CD4-positive, alpha-beta T cell treated with Interleukin-12 subunit alpha and Interleukin-12 subunit beta, for 1 hour (primary cell): ENCODE data around the gene COL5A3.

Experiments used
- DNase-seq: peaks from one replicate; pipeline ENCODE4 v3.0.0-alpha.2; 2020

The COL5A3 gene

DNA sequence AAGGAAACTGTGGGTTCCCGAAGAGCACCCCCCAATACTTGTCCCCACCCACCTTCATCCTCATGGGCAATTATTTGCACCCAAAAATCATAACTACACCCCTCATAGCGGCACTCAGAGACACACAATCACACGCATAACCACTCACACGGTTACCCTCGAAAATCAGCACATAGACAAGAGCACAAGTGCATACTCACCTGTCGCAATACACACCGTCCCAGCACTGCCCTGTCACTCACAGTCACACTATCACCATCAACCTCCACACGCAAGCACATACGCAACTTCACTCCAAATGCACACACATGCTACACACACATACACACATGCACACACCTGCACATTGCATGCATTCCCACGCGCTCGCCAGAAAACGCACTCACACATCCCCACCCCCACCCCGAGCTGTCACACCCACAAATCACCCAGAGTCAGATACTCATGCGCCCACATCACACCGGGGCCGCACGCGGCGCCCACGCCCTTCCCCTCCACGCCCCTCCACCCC, 535 bp downstream of the COL5A3 start:
- DNase-seq: no peak

DNA sequence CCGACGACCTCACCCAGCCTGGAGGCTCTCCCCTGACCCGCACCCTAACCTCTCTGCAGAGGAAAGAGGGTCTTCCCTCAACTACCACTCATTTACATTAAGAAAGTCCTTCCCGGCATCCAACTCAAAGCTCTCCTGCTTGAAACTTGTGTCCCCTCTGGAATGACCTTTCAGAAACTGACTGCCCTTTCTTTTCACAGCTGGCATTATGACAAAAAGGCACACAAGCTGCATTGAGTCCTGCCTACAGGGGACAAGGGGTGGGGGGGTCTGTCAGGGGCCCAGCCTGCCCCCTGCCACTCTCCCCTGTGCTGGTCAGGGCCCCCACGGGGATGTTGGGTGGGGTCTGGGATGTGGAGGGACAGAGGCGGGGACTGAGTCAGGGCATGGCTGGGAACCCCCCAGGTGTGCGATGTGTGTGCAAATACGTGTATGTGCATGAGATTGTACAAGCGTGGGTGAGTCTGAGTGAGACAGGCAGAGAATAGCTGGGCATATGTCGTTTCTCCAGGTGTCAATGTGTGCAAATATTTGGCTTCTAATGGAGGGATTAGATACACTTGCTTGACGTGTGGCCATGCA, 2.0 kb downstream of the COL5A3 start:
- DNase-seq: no peak

DNA sequence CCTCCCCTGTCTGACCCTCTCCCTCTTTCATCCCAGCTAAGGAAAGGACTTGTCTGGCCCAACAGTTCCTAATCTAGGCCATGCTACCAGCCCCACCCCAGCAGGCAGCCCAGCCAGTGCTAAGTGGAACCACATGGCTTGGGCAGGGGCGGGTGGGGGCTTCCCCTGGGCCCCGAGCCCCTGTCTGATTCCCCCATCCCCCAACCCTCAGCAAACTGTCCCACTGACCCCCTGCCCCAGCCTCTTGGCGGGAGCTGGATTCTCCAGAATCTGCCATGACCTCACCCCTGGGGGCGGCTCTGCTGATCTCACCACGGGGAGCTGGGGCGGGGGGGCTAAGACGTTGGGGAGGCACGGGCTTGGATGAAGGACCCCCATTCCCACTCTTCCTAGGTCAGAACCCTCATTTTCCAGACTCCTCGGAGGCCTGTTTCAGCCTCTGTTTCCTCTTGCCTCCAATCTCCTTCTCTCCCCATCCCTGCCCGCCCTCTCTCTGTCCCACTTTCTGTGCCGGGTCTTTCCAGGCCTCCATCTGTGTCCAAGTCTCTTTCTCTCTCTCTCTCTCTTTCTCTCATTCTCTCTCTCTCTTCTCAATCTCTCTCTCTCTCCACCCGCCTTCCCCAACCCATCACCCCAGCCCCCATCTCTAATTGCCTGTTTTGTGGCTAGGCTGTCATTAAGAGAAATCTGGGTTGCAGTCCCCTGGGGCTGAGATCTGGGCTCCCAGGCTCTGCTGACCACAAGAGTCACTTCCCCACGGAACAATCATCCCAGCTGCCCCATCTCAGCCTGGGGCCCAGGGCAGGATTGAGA, 2.7 kb downstream of the COL5A3 start:
- no peak for DNase-seq

DNA sequence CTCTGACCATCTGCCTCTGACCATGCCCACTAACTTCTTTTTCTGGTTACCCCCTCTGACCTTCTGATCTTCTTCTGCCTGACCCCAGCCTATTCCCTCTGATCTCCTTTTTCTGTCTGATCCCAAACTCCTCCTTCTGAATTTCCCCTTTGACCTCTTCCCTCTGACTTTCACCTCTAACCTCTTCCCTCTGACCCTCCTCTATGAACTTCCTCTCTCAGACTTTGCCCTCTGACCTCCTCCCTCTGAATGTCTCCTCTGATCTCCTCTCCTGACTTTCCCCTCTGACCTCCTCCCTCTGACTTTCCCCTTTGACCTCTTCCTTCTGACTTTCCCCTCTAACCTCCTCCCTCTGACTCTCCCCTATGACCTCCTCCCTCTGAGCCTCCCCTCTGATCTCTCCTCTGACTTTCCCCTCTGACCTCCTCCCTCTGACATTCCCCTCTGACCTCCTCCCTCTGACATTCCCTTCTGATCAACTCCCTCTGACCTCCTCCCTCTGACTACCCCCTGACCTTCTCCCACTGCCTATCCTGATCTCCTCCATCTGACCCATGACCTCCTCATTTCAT, 3.5 kb downstream of the COL5A3 start:
- DNase-seq: no peak

DNA sequence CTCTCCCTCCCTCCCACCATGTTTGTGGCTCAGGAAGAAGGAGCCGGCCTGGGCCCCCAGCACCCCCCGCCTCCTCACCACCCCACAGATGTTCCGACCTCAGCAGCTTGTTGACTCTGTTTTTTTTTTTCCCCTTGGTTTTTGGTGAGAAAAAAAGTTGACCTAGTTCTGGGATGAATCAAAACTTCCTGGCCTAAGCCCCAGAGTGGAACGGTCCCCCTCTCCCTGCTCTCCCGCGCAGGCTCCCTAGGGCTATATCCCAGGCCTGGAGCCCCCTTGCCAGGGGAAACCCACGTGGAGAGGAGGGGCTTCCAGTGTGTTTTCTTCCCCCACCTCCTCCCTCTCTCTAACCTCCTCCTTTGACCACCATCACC, 4.0 kb downstream of the COL5A3 start:
- no peak for DNase-seq

DNA sequence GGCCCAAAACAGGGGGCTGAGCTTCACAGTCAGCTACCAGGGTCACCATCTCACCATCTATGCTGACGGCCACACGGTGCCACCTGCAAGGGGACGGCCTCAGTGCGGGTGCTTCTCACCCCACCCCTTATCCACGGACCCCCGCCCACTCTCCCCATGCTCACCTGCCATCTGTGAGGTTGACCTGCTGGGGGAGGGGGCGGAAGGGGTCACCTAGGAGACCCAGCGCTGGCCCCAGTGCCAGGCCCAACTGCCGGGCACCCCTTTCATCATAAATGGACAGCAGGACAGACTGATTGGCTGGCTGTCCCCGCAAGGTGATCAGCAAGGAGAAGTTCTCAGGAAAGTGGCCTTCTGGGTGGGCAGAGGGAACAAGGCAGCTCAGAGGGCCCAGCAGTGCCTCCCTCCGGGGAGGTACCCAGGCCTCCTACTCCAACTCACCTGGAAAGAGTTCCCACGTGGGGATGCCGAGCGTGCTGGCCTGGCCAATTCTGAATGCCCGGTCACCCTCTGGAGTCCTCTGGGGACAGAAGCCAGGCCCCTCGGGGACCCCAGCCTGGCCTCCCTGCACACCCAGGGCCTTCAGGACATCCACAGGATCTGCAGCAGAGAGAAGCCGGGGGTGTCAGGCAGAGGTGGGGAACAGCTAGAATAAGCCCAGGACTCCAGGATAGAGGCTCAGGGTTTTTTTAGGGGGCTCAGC, 4.5 kb downstream of the COL5A3 start:
- DNase-seq: no peak

DNA sequence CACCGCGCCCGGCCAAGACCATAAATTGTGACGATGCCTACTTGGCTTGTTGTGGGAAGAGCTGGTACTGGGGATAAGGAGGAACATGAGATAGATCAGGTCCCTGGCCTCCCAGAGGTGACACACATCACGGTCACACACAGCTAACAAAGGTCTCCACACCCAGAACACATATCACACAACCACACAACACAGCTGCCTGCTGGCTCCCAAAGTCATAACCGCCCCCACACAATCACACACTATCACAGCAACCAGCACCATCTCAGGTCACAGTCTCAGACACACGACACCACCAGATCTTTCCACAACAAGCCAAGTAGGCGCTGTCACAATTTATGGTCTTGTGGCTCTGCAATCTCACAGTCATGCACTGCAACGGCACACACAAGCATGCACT, 5.7 kb downstream of the COL5A3 start:
- DNase-seq: no peak

DNA sequence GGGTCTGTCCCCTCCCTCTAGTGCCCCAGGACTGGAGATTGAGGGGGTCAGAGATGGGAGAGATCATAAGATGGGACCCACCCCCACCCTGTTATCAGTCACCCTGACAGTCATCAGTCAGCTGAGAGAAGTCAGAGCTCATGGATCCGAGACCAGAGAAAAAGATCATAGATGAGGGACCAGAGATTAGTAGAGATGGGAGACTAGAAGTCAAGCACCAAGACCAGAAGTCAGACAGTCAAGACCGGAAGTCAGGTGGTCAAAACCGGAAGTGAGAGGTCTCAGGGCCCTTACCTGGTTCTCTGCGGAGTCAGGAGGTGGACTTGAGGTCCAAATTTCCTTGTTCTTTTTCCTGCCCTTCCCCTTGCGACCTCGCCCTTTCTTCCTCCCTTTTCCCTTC, 7.0 kb downstream of the COL5A3 start:
- DNase-seq: no peak

DNA sequence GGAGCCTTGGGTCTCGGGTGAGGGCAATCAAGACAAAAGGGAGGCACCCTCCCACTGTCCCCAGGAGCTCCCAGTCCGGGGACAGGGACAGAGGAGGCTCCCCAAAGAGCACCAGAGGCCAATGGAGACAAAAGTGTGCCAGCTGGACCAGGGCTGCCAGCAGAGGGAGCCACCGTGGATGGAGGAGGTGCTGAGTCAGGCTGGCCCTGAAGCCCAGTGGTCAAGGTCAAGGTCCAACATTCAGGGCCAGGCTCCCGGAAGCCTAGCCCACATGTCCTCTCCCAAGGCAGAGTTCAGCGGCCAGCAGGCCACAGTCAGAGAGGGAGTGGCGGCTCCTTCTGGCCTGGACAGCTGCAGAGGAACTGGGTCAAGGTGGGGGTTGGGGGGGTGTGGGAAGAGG, 8.4 kb downstream of the COL5A3 start:
- no peak for DNase-seq

DNA sequence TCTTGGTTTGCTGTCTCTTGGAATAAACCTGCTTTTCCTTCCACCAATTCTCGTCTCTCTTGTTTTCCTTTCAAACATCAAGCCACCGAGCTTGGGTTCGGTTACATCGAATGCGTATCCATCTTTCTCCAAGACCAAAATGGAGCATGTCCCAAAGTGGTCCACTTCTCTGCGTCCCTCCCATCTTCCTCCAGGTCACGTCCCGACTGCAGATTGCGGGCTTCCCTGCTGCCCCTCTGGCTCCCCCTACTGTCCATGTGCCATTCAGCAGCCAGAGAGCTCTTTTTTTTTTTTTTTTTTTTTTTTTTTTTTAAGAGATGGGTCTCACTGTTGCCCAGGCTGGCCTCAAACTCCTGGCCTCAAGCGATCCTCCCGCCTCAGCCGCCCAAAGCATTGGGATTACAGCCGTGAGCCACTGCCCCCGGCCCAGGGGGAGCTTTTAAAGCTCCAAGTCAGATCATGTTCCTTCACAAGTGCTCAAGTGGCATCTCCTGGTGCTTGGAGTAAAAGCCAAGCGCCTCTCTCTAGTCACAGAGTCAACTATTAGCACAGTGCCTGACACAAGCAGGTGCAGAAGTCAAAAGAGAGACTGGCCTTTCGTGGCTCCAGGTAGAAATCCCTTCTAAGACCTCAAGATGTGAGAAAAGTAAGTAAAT, 10.0 kb downstream of the COL5A3 start:
- DNase-seq: peak; percentile 66

DNA sequence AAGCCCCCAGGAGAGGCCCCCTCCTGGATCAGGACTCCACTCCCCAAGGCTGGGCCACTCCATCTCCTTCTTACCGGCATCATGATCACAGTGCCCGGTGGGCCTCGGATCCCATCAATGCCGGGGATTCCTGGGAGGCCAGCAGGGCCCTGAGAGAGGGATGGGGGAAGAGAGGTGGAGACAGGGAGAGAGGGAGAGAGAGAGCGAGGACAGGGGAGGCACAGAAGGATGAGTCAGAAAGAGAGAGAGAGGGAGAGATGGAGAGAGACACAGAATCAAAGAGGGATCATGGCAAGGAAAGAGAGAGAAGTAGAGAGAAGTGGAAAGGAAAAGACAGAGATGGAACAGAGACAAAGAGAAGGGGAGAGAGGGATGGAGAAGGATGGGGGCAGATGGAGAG, 13.8 kb downstream of the COL5A3 start:
- DNase-seq: no peak

DNA sequence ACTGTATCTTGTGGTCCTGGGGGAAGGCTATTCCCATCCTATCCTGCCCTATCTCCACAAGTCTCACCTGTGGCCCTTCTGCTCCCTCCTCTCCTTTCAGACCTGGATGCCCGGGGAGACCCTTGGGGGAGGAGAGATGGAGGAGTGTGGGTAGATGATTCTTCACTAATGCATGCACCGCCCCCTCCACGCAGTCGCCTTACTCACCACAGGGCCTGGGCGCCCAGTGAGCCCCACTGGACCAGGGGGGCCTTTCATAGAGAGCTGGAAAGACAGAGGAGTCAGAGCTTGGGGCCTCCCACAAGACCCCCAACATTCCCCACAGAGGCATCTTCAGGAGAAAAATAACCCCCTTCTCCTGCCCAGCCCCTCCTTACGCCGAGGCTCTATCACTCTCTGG, 14.3 kb downstream of the COL5A3 start:
- no peak for DNase-seq

DNA sequence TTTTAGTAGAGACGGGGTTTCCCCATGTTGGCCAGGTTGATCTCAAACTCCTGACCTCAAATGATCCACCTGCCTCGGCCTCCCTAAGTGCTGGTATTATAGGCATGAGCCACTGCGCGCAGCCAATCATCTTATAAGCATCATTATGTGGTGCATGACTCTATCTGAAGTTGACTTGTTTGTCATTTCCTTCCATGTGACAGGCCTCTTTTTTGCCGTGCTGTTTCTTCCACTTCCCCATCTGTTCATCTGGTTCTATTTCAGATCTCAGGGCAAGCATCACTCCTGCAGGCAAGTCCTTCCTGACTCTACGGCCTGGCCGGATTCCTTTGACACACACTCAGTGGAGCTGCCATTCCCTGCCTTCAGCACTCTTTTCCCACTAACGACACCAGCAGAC, 15.2 kb downstream of the COL5A3 start:
- DNase-seq: no peak

DNA sequence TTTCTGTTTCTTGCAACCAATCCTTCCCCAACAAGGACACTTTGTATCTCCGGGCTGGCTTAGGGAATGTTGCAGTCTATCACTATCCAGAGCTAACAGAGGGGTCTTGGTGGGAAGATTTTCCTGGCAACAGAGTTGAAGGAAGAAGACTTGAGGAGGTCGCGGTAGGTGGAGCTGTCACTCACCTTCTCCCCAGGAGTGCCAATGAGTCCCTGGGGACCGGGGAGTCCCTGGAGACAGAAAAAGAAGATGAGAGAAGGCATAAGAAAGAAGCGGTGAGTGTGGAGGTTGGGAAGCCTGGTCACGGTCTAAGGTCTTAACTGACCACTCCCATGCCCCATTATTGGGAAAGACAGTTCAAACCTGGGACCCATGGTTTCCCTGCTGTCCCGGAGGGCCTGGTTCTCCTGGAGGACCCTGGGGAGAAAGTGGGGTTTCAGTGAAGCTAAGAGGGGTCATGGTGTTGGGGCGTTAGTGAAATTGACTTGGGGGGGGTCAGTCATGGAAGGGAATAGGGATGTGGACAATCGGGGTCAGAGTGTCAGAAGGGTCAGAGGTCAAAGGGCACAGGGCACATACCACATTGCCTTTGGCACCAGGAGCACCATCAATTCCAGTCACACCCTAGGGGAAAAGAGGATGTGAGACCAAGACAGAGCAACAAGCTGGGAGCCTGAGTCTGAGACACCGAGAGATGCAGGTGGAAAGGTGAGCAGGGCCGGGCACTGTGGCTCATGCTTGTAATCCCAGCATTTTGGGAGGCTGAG, 18.7 kb downstream of the COL5A3 start:
- no peak for DNase-seq

DNA sequence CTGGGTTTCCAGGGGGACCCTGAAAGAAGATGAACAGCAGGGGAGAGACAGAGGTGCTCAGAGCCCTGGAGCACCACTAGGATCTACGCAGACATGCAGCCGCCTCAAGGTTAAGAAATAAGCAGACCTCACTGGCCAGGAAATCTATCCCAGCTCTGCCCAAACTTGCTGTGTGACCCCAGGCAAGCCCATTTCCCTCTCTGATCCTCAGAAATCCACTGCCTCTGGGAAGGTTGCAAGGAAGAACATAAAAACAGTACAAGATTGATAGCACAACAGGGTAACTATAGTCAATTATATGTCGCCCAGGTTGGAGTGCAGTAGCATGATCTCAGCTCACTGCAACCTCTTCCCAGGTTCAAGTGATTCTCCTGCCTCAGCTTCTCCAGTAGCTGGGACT, 20.8 kb downstream of the COL5A3 start:
- DNase-seq: no peak

DNA sequence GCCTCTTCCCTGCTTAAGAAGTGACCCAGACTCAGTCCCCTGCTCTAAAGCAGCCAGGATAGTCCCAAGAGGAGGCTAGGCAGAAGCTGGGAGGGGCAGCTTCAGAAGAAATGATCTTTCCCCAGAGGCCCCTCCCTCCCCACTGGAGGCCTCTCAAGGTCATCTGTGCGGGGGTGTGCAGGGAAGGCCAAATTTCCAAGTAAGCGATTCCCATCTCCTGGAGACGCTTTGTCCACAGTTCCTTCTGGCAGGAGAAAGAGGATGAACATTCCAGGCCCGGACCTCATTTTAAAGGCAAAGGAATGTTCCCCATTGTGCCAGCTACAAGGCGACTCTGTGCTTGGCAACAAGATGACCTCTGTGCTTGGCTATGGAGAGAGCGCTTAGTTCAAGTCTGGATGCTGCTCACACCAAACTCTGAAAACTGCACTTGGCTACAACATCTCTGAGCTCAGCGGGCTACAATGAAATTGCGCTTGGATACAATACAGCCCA, 23.5 kb downstream of the COL5A3 start:
- no peak for DNase-seq

DNA sequence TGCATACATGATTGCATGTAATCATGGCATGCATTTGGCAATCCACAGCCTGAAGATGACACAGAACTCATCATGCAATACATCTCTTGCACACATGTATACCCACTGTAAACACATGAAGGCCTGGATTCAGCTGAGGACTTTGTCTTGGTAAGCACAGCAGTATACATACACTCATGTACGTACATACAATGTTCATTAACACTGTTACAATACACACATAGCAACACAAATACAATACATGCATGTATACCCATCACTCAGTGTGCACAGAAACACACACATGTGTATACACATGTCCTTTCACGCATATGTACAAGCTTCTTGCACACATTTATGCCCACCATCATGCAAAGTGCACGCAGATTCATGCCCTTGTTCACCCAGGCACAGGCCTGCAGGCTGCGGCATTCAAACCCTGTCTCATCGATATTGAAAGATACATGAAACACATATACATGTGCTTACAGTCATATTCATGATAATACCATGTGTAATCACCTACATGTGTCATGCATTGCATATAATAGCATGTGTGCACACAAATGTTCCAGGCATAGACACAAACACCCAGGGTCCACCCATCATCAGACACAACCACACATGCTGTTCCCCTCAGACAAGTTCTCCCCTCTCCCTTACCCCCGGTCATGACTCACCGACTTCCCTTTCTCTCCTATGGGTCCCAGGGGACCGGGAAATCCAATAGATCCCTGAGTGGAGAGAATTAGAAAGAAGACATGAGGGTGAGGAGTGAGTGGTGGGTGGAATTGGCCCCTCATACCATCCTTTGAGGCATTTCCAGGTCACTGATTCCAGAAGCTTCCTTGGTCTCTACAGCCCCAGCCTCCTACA, 28.7 kb downstream of the COL5A3 start:
- no peak for DNase-seq

DNA sequence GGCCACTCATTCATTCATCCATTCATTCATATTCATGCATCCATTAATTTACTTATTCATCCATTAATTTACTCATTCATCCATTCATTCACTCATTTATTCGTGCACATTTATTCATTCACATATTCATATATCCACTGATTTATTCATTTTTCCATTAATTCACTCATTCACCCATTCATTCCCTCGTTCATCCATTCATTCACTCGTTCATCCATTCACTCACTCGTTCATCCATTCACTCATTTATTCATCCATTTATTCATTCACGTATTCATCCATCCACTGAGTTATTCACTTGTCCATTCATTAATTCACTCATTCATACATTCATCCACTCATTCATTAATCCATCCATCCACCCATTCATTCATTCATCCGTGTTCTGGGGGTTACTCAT, 38.2 kb downstream of the COL5A3 start:
- DNase-seq: no peak

DNA sequence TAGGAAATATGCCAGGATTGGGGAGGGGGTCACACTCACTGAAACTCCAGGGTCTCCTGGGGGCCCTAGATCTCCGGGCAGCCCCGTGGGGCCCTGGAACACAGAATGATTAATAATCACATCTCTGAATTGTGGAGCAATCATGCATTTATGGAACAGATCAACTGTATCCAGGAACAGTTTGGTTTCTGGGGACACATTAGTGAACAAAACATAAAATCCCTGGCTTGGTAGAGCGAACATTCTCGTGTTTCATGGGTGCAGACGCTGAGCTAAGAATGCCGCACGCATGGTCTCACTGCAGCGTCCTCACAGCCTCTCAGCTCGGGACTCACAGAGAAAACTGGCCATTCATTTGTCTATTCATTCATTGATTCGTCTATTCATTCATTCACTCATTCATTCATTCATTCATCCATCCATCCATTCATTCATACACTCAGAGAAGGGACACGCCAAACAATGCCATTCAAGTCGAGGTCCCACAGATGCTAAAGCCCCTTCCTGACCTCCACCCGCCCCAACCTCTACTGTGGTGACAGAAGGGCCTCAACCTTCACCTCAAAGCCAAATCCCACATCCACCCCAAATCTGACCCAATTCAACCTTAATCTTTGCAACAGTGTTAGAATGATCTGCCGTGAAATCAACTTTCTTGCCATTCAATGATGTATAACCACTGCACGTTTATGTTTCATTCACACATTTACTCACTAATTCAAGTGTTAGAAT, 39.0 kb downstream of the COL5A3 start:
- DNase-seq: no peak

DNA sequence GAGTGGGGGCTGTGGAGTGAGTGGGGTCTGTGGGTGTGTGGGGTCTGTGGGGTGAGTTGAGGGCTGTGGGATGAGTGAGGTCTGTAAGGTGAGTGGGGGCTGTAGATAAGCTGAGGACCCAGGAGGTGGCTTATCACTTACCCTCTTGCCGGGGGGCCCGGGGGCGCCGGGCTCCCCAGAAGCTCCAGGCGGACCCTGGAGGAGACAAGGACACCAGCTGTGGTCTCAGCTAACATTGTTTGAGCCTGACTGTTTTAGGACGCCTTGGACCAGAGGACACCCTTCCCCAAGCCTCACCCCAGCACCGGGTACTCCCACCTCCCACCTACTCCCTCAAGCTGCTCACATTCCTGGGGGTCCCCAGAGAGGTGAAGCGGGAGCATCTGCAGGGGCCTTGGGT, 39.8 kb downstream of the COL5A3 start:
- DNase-seq: no peak

DNA sequence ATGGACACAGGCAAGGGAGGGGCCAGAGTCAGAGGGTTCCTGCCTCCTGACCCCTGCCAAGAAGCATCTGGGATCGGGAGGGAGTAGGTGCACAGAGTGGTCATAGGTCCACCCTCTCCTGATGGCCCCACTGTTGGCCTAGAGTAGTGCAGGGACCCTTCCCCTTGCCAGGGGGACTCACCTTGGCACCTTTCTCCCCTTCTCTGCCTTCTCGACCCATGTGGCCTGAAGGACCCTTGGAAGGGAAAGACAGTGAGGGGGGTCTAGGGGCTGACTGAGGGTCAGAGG, 40.7 kb downstream of the COL5A3 start:
- DNase-seq: no peak
